K562 (cell line): ENCODE data around the gene PTCH1. TPM values are rescaled to one million over a fixed set of nuclear protein-coding genes. Genes with fewer than 3 reads are reported as not detected.

Experiments used
- ATAC-seq: fragments of 200-7000 bp; cut with Tn5 transposase; 3 replicates; pipeline ENCODE4 v1.9.1; 2020; ENCODE audit warnings: moderate library complexity
- BruUV-seq: library from RNA; stranded (reverse); fragments of 400-500 nt; replicated peaks from 2 replicates; lab custom pipeline; 2021; lab: Mats Ljungman, UMichigan
- CTCF ChIA-PET: fragments of 300-600 bp; formaldehyde crosslinking; extraction: SDS; loops from one replicate; lab custom pipeline; 2021; ENCODE audit warnings: low intra/inter-chr PET ratio; lab: Yijun Ruan, JAX
- POLR2A ChIA-PET: fragments of 300-600, 350-650 bp; sonication (Branson Sonifier 250); formaldehyde crosslinking; extraction: SDS; loops from one replicate; lab custom pipeline; 2021; ENCODE audit warnings: antibody characterized with exemption, inconsistent platforms; lab: Yijun Ruan, JAX
- DNase-seq, 4 experiments: peaks; one replicate each; pipeline versions ENCODE4 v3.0.0 to v3.0.0-alpha.2; 2011 to 2018; ENCODE audit warnings: low spot score in 3 of 4, mixed read lengths in 3 of 4; ENCODE audit errors: extremely low read depth in 1 of 4
- FAIRE-seq: peaks from 2 replicates; lab custom pipeline; 2011; peaks lifted over from hg19 to GRCh38; lab: Jason Lieb, UNC
- H2AFZ ChIP-seq: 2 replicates; pipeline ENCODE4 v1.6.0; 2011; ENCODE audit warnings: low read depth, low read length, control low read depth, inconsistent platforms
- H3K27ac ChIP-seq: fragments of 200-600 bp; 3 replicates; pipeline ENCODE4 v1.8.0; 2011; ENCODE audit warnings: low read depth, mild to moderate bottlenecking, control low read depth, inconsistent platforms, low read length, moderate library complexity, mixed read lengths; ENCODE audit errors: extremely low read depth
- H3K27me3 ChIP-seq, 2 experiments: fragments of 300-600 bp in 1 of 2; 2 replicates in 1 of 2; 3 replicates in 1 of 2; pipeline versions ENCODE4 v1.6.0 to v1.8.0; 2011; ENCODE audit warnings: inconsistent platforms in 2 of 2, low read length in 2 of 2, mild to moderate bottlenecking in 1 of 2, mixed read lengths in 1 of 2, moderate library complexity in 1 of 2; ENCODE audit not compliant: control insufficient read depth in 2 of 2, insufficient read depth in 2 of 2
- H3K36me3 ChIP-seq: fragments of 300-600 bp; 3 replicates; pipeline ENCODE4 v1.8.0; 2011; ENCODE audit warnings: mild to moderate bottlenecking, low read length, inconsistent platforms; ENCODE audit not compliant: control insufficient read depth, insufficient read depth
- H3K4me1 ChIP-seq, 2 experiments: fragments of 200-600 bp in 1 of 2; replicated peaks in 1 of 2; 2 replicates in 1 of 2; 3 replicates in 1 of 2; pipeline versions ENCODE4 v1.5.1 to v1.8.0; 2011; ENCODE audit warnings: inconsistent platforms in 2 of 2, low read length in 2 of 2, mild to moderate bottlenecking in 1 of 2, mixed read lengths in 1 of 2, moderate library complexity in 1 of 2; ENCODE audit not compliant: control insufficient read depth in 2 of 2, insufficient read depth in 2 of 2
- H3K4me2 ChIP-seq: 2 replicates; pipeline ENCODE4 v1.6.1; 2011; ENCODE audit warnings: low read length, control low read depth, inconsistent platforms, mixed read lengths; ENCODE audit not compliant: insufficient read depth
- H3K4me3 ChIP-seq: fragments of 200-600 bp; sonication (generic), shearing (Covaris generic); 2 replicates; pipeline ENCODE4 v1.5.1; 2016; ENCODE audit warnings: control low read depth, inconsistent platforms
- H3K79me2 ChIP-seq: fragments of 200-600 bp; 3 replicates; pipeline ENCODE4 v1.8.0; 2011; ENCODE audit warnings: low read length, inconsistent platforms; ENCODE audit not compliant: control insufficient read depth, insufficient read depth
- H3K9ac ChIP-seq, 2 experiments: 2 replicates each; pipeline versions ENCODE4 v1.6.0 to v1.6.1; 2011; ENCODE audit warnings: low read depth in 2 of 2, low read length in 2 of 2, control low read depth in 1 of 2, inconsistent platforms in 1 of 2, mild to moderate bottlenecking in 1 of 2, mixed read lengths in 1 of 2; ENCODE audit not compliant: insufficient read depth in 1 of 2
- H3K9me1 ChIP-seq: one replicate; pipeline ENCODE4 v1.6.0; 2011; ENCODE audit warnings: inconsistent platforms, mild to moderate bottlenecking, low read length, moderate library complexity; ENCODE audit not compliant: control insufficient read depth, insufficient read depth
- H3K9me3 ChIP-seq: replicated peaks from 2 replicates; pipeline ENCODE4 v1.5.1; 2011; ENCODE audit warnings: low read depth, low read length, inconsistent platforms; ENCODE audit not compliant: control insufficient read depth, insufficient read depth
- H4K20me1 ChIP-seq: replicated peaks from 2 replicates; pipeline ENCODE4 v1.6.1; 2011; ENCODE audit warnings: low read length, inconsistent platforms, mixed read lengths; ENCODE audit not compliant: control insufficient read depth, insufficient read depth
- CEBPG ChIP-seq, 3 experiments: fragments of 200-800 bp in 1 of 3; sonication (Bioruptor generic) in 1 of 3; sonication (generic) in 1 of 3; formaldehyde crosslinking in 1 of 3; IDR thresholded peaks in 2 of 3; conservative IDR thresholded peaks in 1 of 3; 2 replicates each; pipeline versions ENCODE4 v1.6.1 to v1.8.0; 2016 to 2022; ENCODE audit warnings: missing compliant biosample characterization in 2 of 3, missing genetic modification characterization in 2 of 3, mild to moderate bottlenecking in 1 of 3, missing genetic modification reagents in 1 of 3
- L3MBTL2 ChIP-seq: fragments of 450-650 bp; IDR thresholded peaks from 2 replicates; pipeline ENCODE4 v1.6.1; 2016; ENCODE audit warnings: mild to moderate bottlenecking, moderate library complexity
- MCM5 ChIP-seq: fragments of 450-650 bp; IDR thresholded peaks from 2 replicates; pipeline ENCODE4 v1.6.1; 2016; ENCODE audit warnings: low read depth
- NRF1 ChIP-seq, 2 experiments: fragments of 450-650 bp; IDR thresholded peaks in 1 of 2; conservative IDR thresholded peaks in 1 of 2; 2 replicates each; pipeline ENCODE4 v1.6.1; 2014; ENCODE audit warnings: mild to moderate bottlenecking in 2 of 2
- WHSC1 ChIP-seq: IDR thresholded peaks from one replicate; pipeline ENCODE4 v1.6.1; 2012; ENCODE audit warnings: low read length, control low read depth, inconsistent platforms
- WGBS: fragments of 100-300 bp; shearing (Covaris generic); methylation state at CpG from one replicate; pipeline ENCODE4 v1.1.6; 2016; ENCODE audit warnings: low coverage, mixed read lengths; ENCODE audit not compliant: insufficient coverage; ENCODE audit errors: missing lambda C conversion rate; 5-methylcytosine and 5-hydroxymethylcytosine counted together
- in situ Hi-C: fragments of 300-500 bp; cut with MboI; formaldehyde crosslinking; loops from 4 replicates; pipeline ENCODE4 v1.15.0; 2018; ENCODE audit warnings: inconsistent platforms, mixed read lengths
- intact Hi-C: fragments of 100-400 bp; cut with micrococcal nuclease; formaldehyde crosslinking; loops from 2 replicates; pipeline ENCODE4 v1.14.2; 2022
- polyA plus RNA-seq, 8 experiments: library from polyadenylated mRNA; depleted of rRNA in 4 of 8; stranded (reverse) in 5 of 8; unstranded in 3 of 8; fragments of >200 nt; fragmentation: Nextera tagmentation in 2 of 8; fragmentation: Illumina TruSeq in 1 of 8; extraction: Ambion mirVana in 2 of 8; extraction: Trizol in 1 of 8; gene quantifications; 2 replicates each; pipeline versions ENCODE4 v1.2.1 to v1.2.3, GENCODE V29; 2011 to 2014; ENCODE audit warnings: inconsistent platforms in 1 of 8, missing spikeins in 1 of 8
- total RNA-seq, 7 experiments: library from RNA; depleted of rRNA in 6 of 7; stranded (reverse); fragments of >200 nt in 6 of 7; fragmentation: Illumina TruSeq in 2 of 7; extraction: Trizol in 2 of 7; gene quantifications; 2 replicates each; pipeline versions ENCODE4 v1.2.1 to v1.2.3, GENCODE V29; 2011 to 2021; ENCODE audit warnings: low replicate concordance in 1 of 7
- TF ChIP-seq, protein P1 (sequence below): fragments of 250-450 bp; sonication (Bioruptor Pico); IDR thresholded peaks from 2 replicates; pipeline ENCODE4 v1.5.0; 2021
- TF ChIP-seq, protein P2 (sequence below): fragments of 450-650 bp; conservative IDR thresholded peaks from 2 replicates; pipeline ENCODE4 v1.6.1; 2016; ENCODE audit warnings: missing genetic modification characterization, low read depth, mild to moderate bottlenecking, missing compliant biosample characterization, moderate library complexity
- TF ChIP-seq, protein P3 (sequence below), 2 experiments: fragments of 450-650 bp in 1 of 2; sonication (generic) in 1 of 2; formaldehyde crosslinking in 1 of 2; IDR thresholded peaks in 1 of 2; conservative IDR thresholded peaks in 1 of 2; 2 replicates each; pipeline versions ENCODE4 v1.6.1 to v1.8.1; 2016 to 2023; ENCODE audit warnings: mild to moderate bottlenecking in 2 of 2, moderate library complexity in 2 of 2, inconsistent platforms in 1 of 2, missing genetic modification reagents in 1 of 2

The PTCH1 gene
- total and polyA plus RNA-seq, 9 of the 15 experiments (the other 6 are each of a cell fraction or from before 2014, with no cell fraction given), result 0.70 to 9.9 (median 3.8) TPM

DNA sequence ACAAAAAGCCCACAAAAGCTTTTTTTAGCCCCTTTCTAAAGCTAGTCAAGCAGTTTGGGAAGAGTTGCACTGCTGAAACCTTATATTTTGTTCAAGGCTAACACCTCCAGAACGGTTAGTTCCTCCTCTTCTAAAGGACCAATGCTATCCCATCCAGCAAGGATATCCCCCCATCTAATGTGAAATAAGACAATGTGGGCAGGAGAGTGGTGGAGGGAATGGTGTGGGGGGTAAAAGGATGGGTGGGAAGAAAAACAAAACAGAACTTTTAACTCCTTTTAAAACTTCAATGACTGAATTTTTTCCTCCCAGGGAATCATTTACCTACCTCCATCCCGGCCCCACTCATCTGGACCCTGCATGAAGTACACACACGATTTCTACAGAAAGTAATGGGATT lies 21.2 kb downstream of the PTCH1 start:
- Histone ChIP-seq H3K4me3 (no peak overlapping the region), H3K27me3 (no peaks in the 10 kb centered on the region), H3K36me3 (no peaks in the 10 kb centered on the region), H3K27ac (no peak overlapping the region), H3K4me2 (no peak overlapping the region), H3K79me2 (no peaks in the 10 kb centered on the region; the same call in 1 of the 3 replicates), H3K9me1 (peaks cover 4% of the 10 kb centered on the region), H3K9ac (no peak overlapping the region), H4K20me1 (peaks cover 11% of the 10 kb centered on the region; the same call in 1 of the 2 replicates), H2AFZ (no peak overlapping the region), H3K9me3 (no peaks in the 10 kb centered on the region), H3K4me1 (peaks cover 5 to 14% of the 10 kb centered on the region in 2 experiments; a peak in 3 of 5 replicates)
- in situ Hi-C loops (no loop called here), intact Hi-C loops (no loop called here)
- WGBS, result 68% methylated on average over 3 of the region's 3 CpGs
- DNase-seq, result no peak
- no TSS peak for BruUV-seq
- ATAC-seq, result no peak
- no peak for FAIRE-seq
- ChIA-PET CTCF (no interaction called here), POLR2A (interaction anchor here (0.7 kb wide), 1 partner anchor 13 kb away, joined by 3 read pairs; no protein-coding TSS in a partner anchor)
- no peak for TF ChIP-seq WHSC1
- no peak for TF ChIP-seq MCM5

DNA sequence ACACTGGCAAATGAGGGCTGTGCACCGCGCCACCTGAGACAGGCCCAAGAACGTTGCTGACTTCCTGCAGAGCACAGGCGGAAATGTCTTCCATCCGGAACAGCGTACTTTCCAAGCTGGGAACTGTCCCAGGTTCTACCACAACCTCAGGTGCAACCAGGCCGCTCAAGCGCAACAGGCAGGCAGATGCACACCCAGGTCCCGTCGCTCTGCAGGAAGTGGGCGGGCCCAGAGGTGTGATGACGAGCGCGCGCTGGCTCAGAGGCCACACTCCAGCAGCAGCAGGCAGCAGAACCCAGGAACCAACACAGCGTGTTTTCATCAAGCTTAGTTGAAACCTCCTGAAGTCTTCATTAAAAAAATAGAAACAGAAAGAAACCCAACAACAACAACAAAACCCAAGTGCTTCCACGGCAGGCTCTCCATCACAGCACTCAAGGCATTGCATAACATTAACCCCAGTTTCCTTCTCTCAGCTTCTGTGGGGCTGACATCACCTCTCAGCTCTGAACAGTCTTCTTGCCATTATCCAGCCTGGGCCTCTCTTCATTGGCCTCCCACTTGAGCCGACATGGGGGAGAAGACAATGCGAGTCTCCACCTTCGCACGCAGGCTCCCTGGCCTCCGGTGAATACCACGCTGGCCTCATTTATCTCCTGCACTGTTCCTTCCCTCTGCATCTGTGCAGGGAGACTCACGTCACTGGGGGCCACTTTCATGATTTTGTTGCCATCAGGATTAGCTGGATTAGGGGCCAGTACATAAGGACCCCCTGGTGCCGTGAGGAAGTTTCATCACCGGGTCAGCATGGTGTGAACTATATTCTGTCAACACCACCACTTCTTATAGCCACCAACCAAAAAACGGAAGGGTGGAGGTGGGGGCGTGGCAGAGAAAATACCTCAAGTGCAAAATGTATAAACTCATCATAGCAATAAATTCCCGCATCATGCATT lies 22.1 kb downstream of the PTCH1 start:
- in situ Hi-C loops, result no loop called here
- no peaks in the 10 kb centered on the region for H3K27me3 ChIP-seq
- no peaks in the 10 kb centered on the region for H3K9me3 ChIP-seq
- H3K36me3 ChIP-seq, result no peaks in the 10 kb centered on the region
- no peak overlapping the region for H3K4me3 ChIP-seq
- H4K20me1 ChIP-seq, result peaks cover 7% of the 10 kb centered on the region; the same call in 1 of the 2 replicates
- peaks cover 5 to 14% of the 10 kb centered on the region in 2 experiments; a peak in 3 of 5 replicates for H3K4me1 ChIP-seq
- CTCF ChIA-PET, result no interaction called here
- POLR2A ChIA-PET, result interaction anchor here (0.7 to 1.6 kb wide), 3 partner anchors 10 to 13 kb away, joined by 3 read pairs; no protein-coding TSS in a partner anchor
- H3K9ac ChIP-seq, result peak overlapping the region in 1 of 2 experiments; percentile 50; a peak in 1 of 4 replicates
- H2AFZ ChIP-seq, result no peak overlapping the region
- intact Hi-C loops, result no loop called here
- peak overlapping the region; percentile 19; the same call in 1 of the 2 replicates for H3K4me2 ChIP-seq
- no peak overlapping the region for H3K27ac ChIP-seq
- peak in 1 of 4 experiments; percentile 26 for DNase-seq
- WGBS, result 56% methylated on average over 25 of the region's 29 CpGs
- H3K79me2 ChIP-seq, result no peaks in the 10 kb centered on the region; the same call in 1 of the 3 replicates
- FAIRE-seq, result no peak
- H3K9me1 ChIP-seq, result peaks cover 4% of the 10 kb centered on the region
- no TSS peak for BruUV-seq
- peak; percentile 82 for ATAC-seq
- TF ChIP-seq, protein P1, sequence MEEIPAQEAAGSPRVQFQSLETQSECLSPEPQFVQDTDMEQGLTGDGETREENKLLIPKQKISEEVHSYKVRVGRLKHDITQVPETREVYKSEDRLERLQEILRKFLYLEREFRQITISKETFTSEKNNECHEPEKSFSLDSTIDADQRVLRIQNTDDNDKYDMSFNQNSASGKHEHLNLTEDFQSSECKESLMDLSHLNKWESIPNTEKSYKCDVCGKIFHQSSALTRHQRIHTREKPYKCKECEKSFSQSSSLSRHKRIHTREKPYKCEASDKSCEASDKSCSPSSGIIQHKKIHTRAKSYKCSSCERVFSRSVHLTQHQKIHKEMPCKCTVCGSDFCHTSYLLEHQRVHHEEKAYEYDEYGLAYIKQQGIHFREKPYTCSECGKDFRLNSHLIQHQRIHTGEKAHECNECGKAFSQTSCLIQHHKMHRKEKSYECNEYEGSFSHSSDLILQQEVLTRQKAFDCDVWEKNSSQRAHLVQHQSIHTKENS (CRISPR knock-in tag), result no peak
- TF ChIP-seq, protein P2, sequence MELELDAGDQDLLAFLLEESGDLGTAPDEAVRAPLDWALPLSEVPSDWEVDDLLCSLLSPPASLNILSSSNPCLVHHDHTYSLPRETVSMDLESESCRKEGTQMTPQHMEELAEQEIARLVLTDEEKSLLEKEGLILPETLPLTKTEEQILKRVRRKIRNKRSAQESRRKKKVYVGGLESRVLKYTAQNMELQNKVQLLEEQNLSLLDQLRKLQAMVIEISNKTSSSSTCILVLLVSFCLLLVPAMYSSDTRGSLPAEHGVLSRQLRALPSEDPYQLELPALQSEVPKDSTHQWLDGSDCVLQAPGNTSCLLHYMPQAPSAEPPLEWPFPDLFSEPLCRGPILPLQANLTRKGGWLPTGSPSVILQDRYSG (tag), result no peak
- TF ChIP-seq NRF1 (conservative IDR thresholded peaks at IDR 0.05 in 1 of 2, IDR thresholded peaks at IDR 0.05 in 1 of 2), result peak; percentile 33 to 51
- TF ChIP-seq L3MBTL2, result 0 out of 2 replicates have a peak, but pooled peaks have one; percentile 11
- TF ChIP-seq, protein P3, sequence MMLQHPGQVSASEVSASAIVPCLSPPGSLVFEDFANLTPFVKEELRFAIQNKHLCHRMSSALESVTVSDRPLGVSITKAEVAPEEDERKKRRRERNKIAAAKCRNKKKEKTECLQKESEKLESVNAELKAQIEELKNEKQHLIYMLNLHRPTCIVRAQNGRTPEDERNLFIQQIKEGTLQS (IDR thresholded peaks at IDR 0.05), result 0 out of 2 replicates have a peak, but pooled peaks have one; percentile 16
- TF ChIP-seq, protein P3 (CRISPR knock-in tag; conservative IDR thresholded peaks at IDR 0.05), result no peak
- no peak for TF ChIP-seq CEBPG (CRISPR knock-in tag; IDR thresholded peaks at IDR 0.05)
- TF ChIP-seq CEBPG (tag; conservative IDR thresholded peaks at IDR 0.05 in 1 of 2, IDR thresholded peaks at IDR 0.05 in 1 of 2), result peak in 1 of 2 experiments; percentile 29; a peak in 1 of 4 replicates
